Panc1 (cell line): ENCODE results near the gene LRP3. TPM values are rescaled to one million over a fixed set of nuclear protein-coding genes. Genes with fewer than 3 reads are reported as not detected.

Experiments
- ATAC-seq: fragments of 200-7000 bp; cut with Tn5 transposase; 2 replicates; pipeline ENCODE4 v1.9.1; 2020; ENCODE audit warnings: mild to moderate bottlenecking, moderate library complexity
- BruUV-seq: library from RNA; stranded (reverse); fragments of 400-500 nt; replicated peaks from 2 replicates; lab custom pipeline; 2021; lab: Mats Ljungman, UMichigan
- CTCF ChIA-PET: fragments of 300-600 bp; sonication (Branson Sonifier 250); formaldehyde crosslinking; loops from one replicate; lab custom pipeline; 2022; ENCODE audit warnings: antibody characterized with exemption; lab: Charles Lee
- POLR2A ChIA-PET: fragments of 300-600 bp; sonication (Branson Sonifier 250); formaldehyde crosslinking; loops from one replicate; lab custom pipeline; 2022; ENCODE audit warnings: antibody characterized with exemption; lab: Charles Lee
- DNase-seq: peaks from one replicate; pipeline ENCODE4 v3.0.0-alpha.2; 2010; ENCODE audit warnings: low read depth, low spot score
- H3K27ac ChIP-seq: 2 replicates; pipeline ENCODE4 v1.5.1; 2011; ENCODE audit warnings: mild to moderate bottlenecking, low read length, inconsistent platforms
- H3K27me3 ChIP-seq: fragments of 200-500 bp; sonication (Bioruptor generic); 2 replicates; pipeline ENCODE4 v1.6.0; 2014; ENCODE audit warnings: low read length, inconsistent platforms; ENCODE audit not compliant: control insufficient read depth, insufficient read depth
- H3K36me3 ChIP-seq: fragments of 200-500 bp; sonication (Bioruptor generic); 2 replicates; pipeline ENCODE4 v1.5.1; 2014; ENCODE audit warnings: inconsistent platforms, mild to moderate bottlenecking, low read length, moderate library complexity; ENCODE audit not compliant: control insufficient read depth, insufficient read depth
- H3K4me1 ChIP-seq: 2 replicates; pipeline ENCODE4 v1.5.1; 2011; ENCODE audit warnings: inconsistent platforms, mild to moderate bottlenecking, low read length, moderate library complexity; ENCODE audit not compliant: control insufficient read depth, insufficient read depth
- H3K4me3 ChIP-seq, 2 experiments: 2 replicates each; pipeline ENCODE4 v1.5.1; 2011 to 2012; ENCODE audit warnings: low read depth in 2 of 2, low read length in 2 of 2, mild to moderate bottlenecking in 2 of 2, inconsistent platforms in 1 of 2, moderate library complexity in 1 of 2
- H3K9me3 ChIP-seq: fragments of 200-500 bp; sonication (Bioruptor generic); 2 replicates; pipeline ENCODE4 v1.5.1; 2014; ENCODE audit warnings: low read depth, mild to moderate bottlenecking, inconsistent platforms, low read length, moderate library complexity; ENCODE audit not compliant: control insufficient read depth, insufficient read depth
- POLR2AphosphoS5 ChIP-seq: IDR thresholded peaks from 2 replicates; pipeline ENCODE4 v1.6.1; 2012; ENCODE audit warnings: mild to moderate bottlenecking, low read depth, low read length, moderate library complexity
- SIN3A ChIP-seq: IDR thresholded peaks from 2 replicates; pipeline ENCODE4 v1.6.1; 2012; ENCODE audit warnings: low read depth, mild to moderate bottlenecking, low read length, moderate library complexity, borderline replicate concordance; ENCODE audit not compliant: insufficient read depth
- TCF7L2 ChIP-seq: IDR thresholded peaks from 2 replicates; pipeline ENCODE4 v1.6.1; 2011; ENCODE audit warnings: mild to moderate bottlenecking, low read depth, low read length, inconsistent platforms
- in situ Hi-C: cut with HindIII; loops from 2 replicates; pipeline ENCODE4 v1.10.0; 2016; ENCODE audit warnings: low sequenced_read_pairs, low pct_unique_long_range_greater_than_20kb
- intact Hi-C: fragments of 100-400 bp; cut with micrococcal nuclease; formaldehyde crosslinking; loops from one replicate; pipeline ENCODE4 v1.10.0; 2022; ENCODE audit not compliant: unreplicated experiment
- total RNA-seq: library from RNA; stranded (reverse); gene quantifications from one replicate; pipeline ENCODE4 v1.2.1, GENCODE V29; 2021; ENCODE audit not compliant: unreplicated experiment
- TF ChIP-seq, protein P1 (sequence below), 2 experiments: IDR thresholded peaks; 2 replicates each; pipeline ENCODE4 v1.6.1; 2011 to 2012; ENCODE audit warnings: low read depth in 2 of 2, control low read depth in 1 of 2, low read length in 1 of 2, mild to moderate bottlenecking in 1 of 2, moderate library complexity in 1 of 2; ENCODE audit not compliant: insufficient read depth in 1 of 2
- TF ChIP-seq, protein P2 (sequence below): fragments of 450-650 bp; IDR thresholded peaks from 2 replicates; pipeline ENCODE4 v1.5.1; 2017; ENCODE audit warnings: mild to moderate bottlenecking

The LRP3 gene
- total RNA-seq, 1 experiment from 2014 or later: 28.6 TPM

- Histone ChIP-seq H3K27ac (peak overlapping the region; percentile 49), H3K9me3 (no peaks in the 10 kb centered on the region), H3K4me1 (peaks cover 25% of the 10 kb centered on the region), H3K4me3 (peak overlapping the region; percentile 73 to 94), H3K36me3 (no peaks in the 10 kb centered on the region; the same call in 1 of the 2 replicates), H3K27me3 (no peaks in the 10 kb centered on the region)
- ATAC-seq (peak; percentile 56), DNase-seq (no peak)
- ChIA-PET CTCF (interaction anchor here (0.5 to 1.7 kb wide), 6 partner anchors 21 to 1026 kb away, joined by 3 to 7 read pairs (median 4); no protein-coding TSS in a partner anchor), POLR2A (interaction anchor here (0.5 to 0.8 kb wide), 2 partner anchors 31 to 114 kb away, joined by 5 to 7 read pairs; no protein-coding TSS in a partner anchor)
- intact Hi-C loops: no loop called here
- BruUV-seq: no TSS peak
- in situ Hi-C loops: no loop called here
- TF ChIP-seq, protein P1, sequence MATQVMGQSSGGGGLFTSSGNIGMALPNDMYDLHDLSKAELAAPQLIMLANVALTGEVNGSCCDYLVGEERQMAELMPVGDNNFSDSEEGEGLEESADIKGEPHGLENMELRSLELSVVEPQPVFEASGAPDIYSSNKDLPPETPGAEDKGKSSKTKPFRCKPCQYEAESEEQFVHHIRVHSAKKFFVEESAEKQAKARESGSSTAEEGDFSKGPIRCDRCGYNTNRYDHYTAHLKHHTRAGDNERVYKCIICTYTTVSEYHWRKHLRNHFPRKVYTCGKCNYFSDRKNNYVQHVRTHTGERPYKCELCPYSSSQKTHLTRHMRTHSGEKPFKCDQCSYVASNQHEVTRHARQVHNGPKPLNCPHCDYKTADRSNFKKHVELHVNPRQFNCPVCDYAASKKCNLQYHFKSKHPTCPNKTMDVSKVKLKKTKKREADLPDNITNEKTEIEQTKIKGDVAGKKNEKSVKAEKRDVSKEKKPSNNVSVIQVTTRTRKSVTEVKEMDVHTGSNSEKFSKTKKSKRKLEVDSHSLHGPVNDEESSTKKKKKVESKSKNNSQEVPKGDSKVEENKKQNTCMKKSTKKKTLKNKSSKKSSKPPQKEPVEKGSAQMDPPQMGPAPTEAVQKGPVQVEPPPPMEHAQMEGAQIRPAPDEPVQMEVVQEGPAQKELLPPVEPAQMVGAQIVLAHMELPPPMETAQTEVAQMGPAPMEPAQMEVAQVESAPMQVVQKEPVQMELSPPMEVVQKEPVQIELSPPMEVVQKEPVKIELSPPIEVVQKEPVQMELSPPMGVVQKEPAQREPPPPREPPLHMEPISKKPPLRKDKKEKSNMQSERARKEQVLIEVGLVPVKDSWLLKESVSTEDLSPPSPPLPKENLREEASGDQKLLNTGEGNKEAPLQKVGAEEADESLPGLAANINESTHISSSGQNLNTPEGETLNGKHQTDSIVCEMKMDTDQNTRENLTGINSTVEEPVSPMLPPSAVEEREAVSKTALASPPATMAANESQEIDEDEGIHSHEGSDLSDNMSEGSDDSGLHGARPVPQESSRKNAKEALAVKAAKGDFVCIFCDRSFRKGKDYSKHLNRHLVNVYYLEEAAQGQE (IDR thresholded peaks at IDR 0.05; ENCODE audit: insufficient read depth in 1 of 2, low read depth in 2 of 2, low read length in 1 of 2): no peak
- TF ChIP-seq TCF7L2: no peak
- TF ChIP-seq, protein P2, sequence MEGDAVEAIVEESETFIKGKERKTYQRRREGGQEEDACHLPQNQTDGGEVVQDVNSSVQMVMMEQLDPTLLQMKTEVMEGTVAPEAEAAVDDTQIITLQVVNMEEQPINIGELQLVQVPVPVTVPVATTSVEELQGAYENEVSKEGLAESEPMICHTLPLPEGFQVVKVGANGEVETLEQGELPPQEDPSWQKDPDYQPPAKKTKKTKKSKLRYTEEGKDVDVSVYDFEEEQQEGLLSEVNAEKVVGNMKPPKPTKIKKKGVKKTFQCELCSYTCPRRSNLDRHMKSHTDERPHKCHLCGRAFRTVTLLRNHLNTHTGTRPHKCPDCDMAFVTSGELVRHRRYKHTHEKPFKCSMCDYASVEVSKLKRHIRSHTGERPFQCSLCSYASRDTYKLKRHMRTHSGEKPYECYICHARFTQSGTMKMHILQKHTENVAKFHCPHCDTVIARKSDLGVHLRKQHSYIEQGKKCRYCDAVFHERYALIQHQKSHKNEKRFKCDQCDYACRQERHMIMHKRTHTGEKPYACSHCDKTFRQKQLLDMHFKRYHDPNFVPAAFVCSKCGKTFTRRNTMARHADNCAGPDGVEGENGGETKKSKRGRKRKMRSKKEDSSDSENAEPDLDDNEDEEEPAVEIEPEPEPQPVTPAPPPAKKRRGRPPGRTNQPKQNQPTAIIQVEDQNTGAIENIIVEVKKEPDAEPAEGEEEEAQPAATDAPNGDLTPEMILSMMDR: peak; percentile 20; the same call in 1 of the 2 replicates
- no peak for TF ChIP-seq SIN3A
- TF ChIP-seq POLR2AphosphoS5: no peak
Observed at GRCh38 chr19:33177417-33177979, 16.6 kb upstream of the LRP3 start.

DNA sequence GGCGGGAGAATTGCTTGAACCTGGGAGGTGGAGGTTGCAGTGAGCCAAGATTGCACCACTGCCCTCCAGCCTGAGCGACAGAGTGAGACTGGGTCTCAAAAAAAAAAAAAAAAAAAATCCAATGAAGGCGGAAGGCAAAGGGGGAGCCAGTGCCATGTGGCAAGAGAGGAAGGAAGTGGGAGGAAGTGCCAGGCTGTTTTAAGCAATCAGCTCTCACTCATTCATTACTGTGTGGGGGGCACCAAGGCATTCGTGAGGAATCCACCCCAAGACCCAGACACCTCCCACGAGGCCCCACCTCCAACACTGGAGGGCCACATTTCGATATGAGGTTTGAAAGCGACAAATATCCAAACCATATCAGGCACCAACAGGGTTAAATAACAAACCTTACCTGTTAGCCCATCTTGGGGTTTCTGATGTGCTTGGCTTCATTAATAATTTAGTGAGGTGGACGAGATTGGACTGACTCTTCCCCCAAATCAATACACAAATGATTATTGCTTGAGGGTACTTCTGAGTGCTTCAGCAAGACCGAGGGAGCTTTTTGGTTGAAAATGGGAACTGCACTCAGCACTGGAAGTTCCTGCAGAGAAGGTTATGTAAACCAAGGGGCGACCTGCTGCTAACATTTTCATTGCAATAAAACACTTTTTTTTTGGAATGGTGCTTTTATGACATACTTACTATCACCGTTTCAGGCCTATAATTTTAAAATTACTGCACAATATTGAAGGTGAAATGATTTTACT is 7.5 kb upstream of the LRP3 start:
- POLR2A ChIA-PET: no interaction called here
- BruUV-seq: no TSS peak
- H3K9me3 ChIP-seq: no peaks in the 10 kb centered on the region
- no peaks in the 10 kb centered on the region for H3K27me3 ChIP-seq
- TF ChIP-seq, protein P2: no peak
- no peak for TF ChIP-seq TCF7L2
- no peak for TF ChIP-seq SIN3A
- TF ChIP-seq, protein P1 (IDR thresholded peaks at IDR 0.05; ENCODE audit: insufficient read depth in 1 of 2, low read depth in 2 of 2, low read length in 1 of 2): no peak
- TF ChIP-seq POLR2AphosphoS5: no peak
- H3K36me3 ChIP-seq: no peaks in the 10 kb centered on the region
- H3K4me3 ChIP-seq: no peak overlapping the region
- intact Hi-C loops: no loop called here
- ATAC-seq: no peak
- CTCF ChIA-PET: interaction anchor here (0.7 kb wide), 1 partner anchor 8 kb away, joined by 6 read pairs; no protein-coding TSS in a partner anchor
- no peak overlapping the region for H3K27ac ChIP-seq
- in situ Hi-C loops: no loop called here
- no peak for DNase-seq
- H3K4me1 ChIP-seq: peaks cover 4% of the 10 kb centered on the region
